OCI-LY7 (cell line): ENCODE results near the gene HOXA7. TPM values are rescaled to one million over a fixed set of nuclear protein-coding genes. Genes with fewer than 3 reads are reported as not detected.

ENCODE experiments used
- BruUV-seq: library from RNA; stranded (reverse); fragments of 400-500 nt; replicated peaks from 2 replicates; lab custom pipeline; 2021; lab: Mats Ljungman, UMichigan
- CTCF ChIA-PET: fragments of 300-600 bp; sonication (Branson Sonifier 250); formaldehyde crosslinking; loops from one replicate; lab custom pipeline; 2022; ENCODE audit warnings: antibody characterized with exemption; ENCODE audit not compliant: unreplicated experiment; lab: Charles Lee
- POLR2A ChIA-PET: fragments of 300-600 bp; sonication (Branson Sonifier 250); formaldehyde crosslinking; loops from one replicate; lab custom pipeline; 2022; ENCODE audit warnings: antibody characterized with exemption; lab: Charles Lee
- DNase-seq: peaks from one replicate; pipeline ENCODE4 v3.0.0-alpha.2; 2015; ENCODE audit warnings: low spot score
- H2AFZ ChIP-seq: fragments of 200-600 bp; sonication (generic), shearing (Covaris generic); 2 replicates; pipeline ENCODE4 v1.6.1; 2014; ENCODE audit warnings: mild to moderate bottlenecking, antibody characterized with exemption, low read length, moderate library complexity
- H3K27ac ChIP-seq: fragments of 200-600 bp; sonication (generic); 2 replicates; pipeline ENCODE4 v1.5.1; 2014; ENCODE audit warnings: mixed run types, low read depth, mild to moderate bottlenecking, moderate library complexity, low read length, inconsistent platforms; ENCODE audit not compliant: poor library complexity, severe bottlenecking
- H3K36me3 ChIP-seq: fragments of 200-600 bp; sonication (generic); 2 replicates; pipeline ENCODE4 v1.6.1; 2014; ENCODE audit warnings: mild to moderate bottlenecking, antibody characterized with exemption, low read length, moderate library complexity, mixed read lengths; ENCODE audit not compliant: insufficient read depth
- H3K4me1 ChIP-seq: fragments of 200-600 bp; sonication (generic); 2 replicates; pipeline ENCODE4 v1.5.1; 2014; ENCODE audit warnings: mild to moderate bottlenecking, low read length; ENCODE audit not compliant: insufficient read depth, poor library complexity, severe bottlenecking
- H3K4me2 ChIP-seq: fragments of 200-600 bp; sonication (generic); 2 replicates; pipeline ENCODE4 v1.6.1; 2014; ENCODE audit warnings: mild to moderate bottlenecking, low read length
- H3K4me3 ChIP-seq: fragments of 200-600 bp; sonication (generic); 2 replicates; pipeline ENCODE4 v1.5.1; 2014; ENCODE audit warnings: mild to moderate bottlenecking, low read depth, low read length; ENCODE audit not compliant: poor library complexity, severe bottlenecking
- H3K79me2 ChIP-seq: fragments of 200-600 bp; sonication (generic); 2 replicates; pipeline ENCODE4 v1.6.1; 2016; ENCODE audit warnings: low read depth, mild to moderate bottlenecking, low read length, moderate library complexity, mixed read lengths; ENCODE audit not compliant: insufficient read depth
- H3K9me2 ChIP-seq: fragments of 200-600 bp; sonication (generic); 2 replicates; pipeline ENCODE4 v1.6.1; 2016; ENCODE audit warnings: mild to moderate bottlenecking, low read length, mixed read lengths; ENCODE audit not compliant: insufficient read depth
- H3K9me3 ChIP-seq: fragments of 200-600 bp; sonication (generic); 2 replicates; pipeline ENCODE4 v1.6.1; 2014; ENCODE audit warnings: mild to moderate bottlenecking, mixed run types, low read length, mixed read lengths
- H4K20me1 ChIP-seq: fragments of 200-600 bp; sonication (generic); 2 replicates; pipeline ENCODE4 v1.6.1; 2014; ENCODE audit warnings: mild to moderate bottlenecking, antibody characterized with exemption, low read length, moderate library complexity, mixed read lengths; ENCODE audit not compliant: insufficient read depth
- EZH2phosphoT487 ChIP-seq: fragments of 200-600 bp; sonication (generic); IDR thresholded peaks from 2 replicates; pipeline ENCODE4 v1.6.1; 2018; ENCODE audit warnings: low read depth, borderline replicate concordance, mild to moderate bottlenecking, mixed run types, antibody characterized with exemption, low read length, moderate library complexity, mixed read lengths
- intact Hi-C: fragments of 100-400 bp; cut with micrococcal nuclease; formaldehyde crosslinking; loops from one replicate; pipeline ENCODE4 v1.10.0; 2022; ENCODE audit not compliant: unreplicated experiment
- total RNA-seq, 2 experiments: library from RNA; depleted of rRNA in 1 of 2; stranded (reverse); fragments of >200 nt in 1 of 2; shearing (Covaris generic) in 1 of 2; gene quantifications; 2 replicates each; pipeline ENCODE4 v1.2.3, GENCODE V29; 2014 to 2022
- TF ChIP-seq, protein P1 (sequence below): fragments of 200-600 bp; sonication (generic); conservative IDR thresholded peaks from 2 replicates; pipeline ENCODE4 v1.5.1; 2014; ENCODE audit warnings: mild to moderate bottlenecking, antibody characterized with exemption, low read length, moderate library complexity, mixed read lengths

HOXA7 gene
- total RNA-seq, 2 experiments from 2014 or later = 1.2 to 6.0 TPM

DNA sequence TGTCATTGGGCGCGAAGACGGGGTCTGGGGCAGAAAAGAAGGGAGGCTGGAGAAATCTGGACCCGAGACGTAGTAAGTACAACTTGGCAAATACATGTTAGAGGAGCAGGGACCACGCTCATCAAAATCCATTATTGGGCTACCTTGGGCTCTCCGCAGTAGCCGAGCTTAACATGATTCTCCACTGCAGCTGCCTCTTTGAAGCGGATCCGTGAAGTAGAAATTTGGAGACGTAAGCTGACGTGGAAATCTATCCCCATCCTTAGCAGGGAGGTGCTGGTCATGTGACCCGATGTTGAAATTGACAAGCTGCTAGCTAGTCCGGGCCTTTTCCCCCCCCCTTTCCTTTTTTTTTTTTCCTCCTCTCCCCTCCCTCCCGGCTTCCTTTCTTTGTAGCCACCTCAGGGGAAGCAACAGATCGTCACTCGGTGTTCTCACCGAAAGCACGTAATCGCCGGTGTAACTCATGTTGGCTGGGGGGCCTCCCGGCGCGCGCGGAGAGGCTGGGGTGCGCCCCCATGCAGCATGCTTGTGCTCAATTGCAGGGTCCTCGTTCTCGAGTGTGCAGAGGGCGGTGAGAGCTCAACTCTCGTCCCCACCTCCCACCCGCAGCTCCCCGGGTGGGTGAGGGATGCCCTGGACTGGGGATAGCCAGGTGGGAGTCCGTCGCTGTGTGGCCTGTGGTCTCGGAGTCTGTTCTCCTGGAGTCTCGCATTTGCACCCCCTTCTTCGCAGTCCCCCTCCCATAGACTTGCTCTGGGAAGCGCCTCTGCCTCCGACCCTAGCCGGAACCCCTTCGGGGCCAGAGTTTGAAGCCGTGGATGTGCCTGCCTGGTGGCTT is 28.8 kb upstream of the HOXA7 start, which contains the start of gene HOXA11:
Gene HOXA11 (minus strand): TSS at position 220 of the 841 bp plus-strand sequence. CDS start 88 bp downstream, at position 132.
- no peaks in the 10 kb centered on the region for H3K36me3 ChIP-seq
- no peaks in the 10 kb centered on the region for H3K9me3 ChIP-seq
- no peak for DNase-seq
- TF ChIP-seq EZH2phosphoT487 = no peak
- TF ChIP-seq, protein P1, sequence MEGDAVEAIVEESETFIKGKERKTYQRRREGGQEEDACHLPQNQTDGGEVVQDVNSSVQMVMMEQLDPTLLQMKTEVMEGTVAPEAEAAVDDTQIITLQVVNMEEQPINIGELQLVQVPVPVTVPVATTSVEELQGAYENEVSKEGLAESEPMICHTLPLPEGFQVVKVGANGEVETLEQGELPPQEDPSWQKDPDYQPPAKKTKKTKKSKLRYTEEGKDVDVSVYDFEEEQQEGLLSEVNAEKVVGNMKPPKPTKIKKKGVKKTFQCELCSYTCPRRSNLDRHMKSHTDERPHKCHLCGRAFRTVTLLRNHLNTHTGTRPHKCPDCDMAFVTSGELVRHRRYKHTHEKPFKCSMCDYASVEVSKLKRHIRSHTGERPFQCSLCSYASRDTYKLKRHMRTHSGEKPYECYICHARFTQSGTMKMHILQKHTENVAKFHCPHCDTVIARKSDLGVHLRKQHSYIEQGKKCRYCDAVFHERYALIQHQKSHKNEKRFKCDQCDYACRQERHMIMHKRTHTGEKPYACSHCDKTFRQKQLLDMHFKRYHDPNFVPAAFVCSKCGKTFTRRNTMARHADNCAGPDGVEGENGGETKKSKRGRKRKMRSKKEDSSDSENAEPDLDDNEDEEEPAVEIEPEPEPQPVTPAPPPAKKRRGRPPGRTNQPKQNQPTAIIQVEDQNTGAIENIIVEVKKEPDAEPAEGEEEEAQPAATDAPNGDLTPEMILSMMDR = no peak
- H3K9me2 ChIP-seq = no peaks in the 10 kb centered on the region
- H2AFZ ChIP-seq = no peak within 1 kb of the TSS
- H3K4me2 ChIP-seq = peak within 1 kb of the TSS; percentile 43; the same call in 1 of the 2 replicates
- no TSS peak for BruUV-seq
- H3K4me1 ChIP-seq = no peaks in the 10 kb centered on the region
- H3K4me3 ChIP-seq = no peak within 1 kb of the TSS
- H3K27ac ChIP-seq = no peak within 1 kb of the TSS
- ChIA-PET POLR2A (interaction anchor here (0.6 to 0.8 kb wide), 3 partner anchors 92 to 507 kb away, joined by 3 read pairs; no protein-coding TSS in a partner anchor), CTCF (no interaction called here)
- H4K20me1 ChIP-seq = no peaks in the 10 kb centered on the region
- intact Hi-C loops = no loop called here
- H3K79me2 ChIP-seq = no peaks in the 10 kb centered on the region

DNA sequence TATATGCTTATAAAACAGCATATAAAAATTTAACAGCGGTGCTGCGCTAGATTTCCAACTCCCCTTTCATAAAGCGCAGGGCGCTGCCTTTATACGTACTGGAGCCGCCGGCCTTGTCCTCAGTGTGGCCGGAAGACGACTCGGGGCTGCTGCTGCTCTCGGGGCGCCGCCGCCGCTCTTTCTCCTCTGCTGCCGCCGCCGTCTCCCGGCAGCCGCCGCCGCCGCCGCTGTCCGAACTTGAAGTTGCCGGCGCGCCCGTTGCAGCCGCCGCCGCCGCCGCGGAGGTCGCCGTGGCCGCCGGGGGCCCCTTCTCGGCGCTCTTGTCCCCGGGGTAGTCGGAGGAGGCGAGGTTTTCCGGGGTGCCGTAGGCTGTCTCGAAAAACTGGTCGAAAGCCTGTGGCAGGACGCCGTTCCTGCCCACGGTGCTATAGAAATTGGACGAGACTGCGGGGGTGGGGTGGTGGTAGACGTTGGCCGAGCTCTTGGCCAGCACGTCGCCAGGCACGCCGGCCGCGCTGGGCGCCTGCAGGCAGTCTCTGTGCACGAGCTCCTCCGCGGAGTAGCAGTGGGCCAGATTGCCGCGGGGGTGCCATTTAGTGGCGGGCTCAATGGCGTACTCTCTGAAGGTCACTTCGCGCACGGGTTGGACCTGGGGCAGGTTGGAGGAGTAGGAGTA is 28.0 kb upstream of the HOXA7 start:
- no peaks in the 10 kb centered on the region for H3K9me2 ChIP-seq
- H3K4me1 ChIP-seq = no peaks in the 10 kb centered on the region
- no peaks in the 10 kb centered on the region for H3K9me3 ChIP-seq
- POLR2A ChIA-PET = no interaction called here
- H3K79me2 ChIP-seq = no peaks in the 10 kb centered on the region
- no peak for DNase-seq
- H4K20me1 ChIP-seq = no peaks in the 10 kb centered on the region
- no peak overlapping the region for H2AFZ ChIP-seq
- intact Hi-C loops = no loop called here
- H3K4me2 ChIP-seq = peak overlapping the region; percentile 43; the same call in 1 of the 2 replicates
- no peak for TF ChIP-seq EZH2phosphoT487
- TF ChIP-seq, protein P1 = no peak
- no peaks in the 10 kb centered on the region for H3K36me3 ChIP-seq
- H3K4me3 ChIP-seq = no peak overlapping the region
- H3K27ac ChIP-seq = no peak overlapping the region
- CTCF ChIA-PET = no interaction called here
- BruUV-seq = no TSS peak
